SU-DHL-6 (cell line): ENCODE measurements around the gene NRG3.

ENCODE experiments used
- EZH2phosphoT487 ChIP-seq: fragments of 200-600 bp; sonication (generic), shearing (Covaris generic); conservative IDR thresholded peaks from 2 replicates; pipeline ENCODE4 v1.6.1; 2018; ENCODE audit warnings: mild to moderate bottlenecking, antibody characterized with exemption, low read length, moderate library complexity, mixed read lengths
- TF ChIP-seq, protein P1 (sequence below): fragments of 200-600 bp; sonication (generic); IDR thresholded peaks from one replicate; pipeline ENCODE4 v1.5.1; 2017; ENCODE audit warnings: antibody characterized with exemption, mild to moderate bottlenecking, low read length, moderate library complexity; ENCODE audit not compliant: insufficient read depth, poor library complexity, severe bottlenecking

- TF ChIP-seq, protein P1, sequence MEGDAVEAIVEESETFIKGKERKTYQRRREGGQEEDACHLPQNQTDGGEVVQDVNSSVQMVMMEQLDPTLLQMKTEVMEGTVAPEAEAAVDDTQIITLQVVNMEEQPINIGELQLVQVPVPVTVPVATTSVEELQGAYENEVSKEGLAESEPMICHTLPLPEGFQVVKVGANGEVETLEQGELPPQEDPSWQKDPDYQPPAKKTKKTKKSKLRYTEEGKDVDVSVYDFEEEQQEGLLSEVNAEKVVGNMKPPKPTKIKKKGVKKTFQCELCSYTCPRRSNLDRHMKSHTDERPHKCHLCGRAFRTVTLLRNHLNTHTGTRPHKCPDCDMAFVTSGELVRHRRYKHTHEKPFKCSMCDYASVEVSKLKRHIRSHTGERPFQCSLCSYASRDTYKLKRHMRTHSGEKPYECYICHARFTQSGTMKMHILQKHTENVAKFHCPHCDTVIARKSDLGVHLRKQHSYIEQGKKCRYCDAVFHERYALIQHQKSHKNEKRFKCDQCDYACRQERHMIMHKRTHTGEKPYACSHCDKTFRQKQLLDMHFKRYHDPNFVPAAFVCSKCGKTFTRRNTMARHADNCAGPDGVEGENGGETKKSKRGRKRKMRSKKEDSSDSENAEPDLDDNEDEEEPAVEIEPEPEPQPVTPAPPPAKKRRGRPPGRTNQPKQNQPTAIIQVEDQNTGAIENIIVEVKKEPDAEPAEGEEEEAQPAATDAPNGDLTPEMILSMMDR: no peak
- no peak for TF ChIP-seq EZH2phosphoT487
Measured at GRCh38 chr10:82572744-82573143, 697.8 kb downstream of the NRG3 start.
